ENCODE data around the gene TMEM141.

The TMEM141 gene

GRCh38 chr9:136826703-136827582, 35.8 kb downstream of the TMEM141 start:
- ChIA-PET CTCF (interaction anchor here (1.2 to 1.6 kb wide), 2 partner anchors 14 to 16 kb away, joined by 3 to 8 read pairs; partner anchors contain the start of gene AJM1), POLR2A (interaction anchor here (0.9 kb wide), 1 partner anchor 20 kb away, joined by 3 read pairs; no protein-coding TSS in a partner anchor)
- TF ChIP-seq CTCF (IDR thresholded peaks at IDR 0.05; ENCODE audit: insufficient read depth, low read length, missing control alignments): no peak
- H3K4me3 ChIP-seq (ENCODE audit: low read depth, low read length): no peak overlapping the region
- no peak for DNase-seq (ENCODE audit: low read depth, low spot score)

GRCh38 chr9:136827794-136828473, 36.8 kb downstream of the TMEM141 start:
- ChIA-PET CTCF (interaction anchor here (2.1 kb wide), 1 partner anchor 14 kb away, joined by 12 read pairs; the partner anchor contains the start of gene AJM1), POLR2A (no interaction called here)
- DNase-seq (ENCODE audit: low read depth, low spot score): no peak
- TF ChIP-seq CTCF (IDR thresholded peaks at IDR 0.05; ENCODE audit: insufficient read depth, low read length, missing control alignments): no peak
- H3K4me3 ChIP-seq (ENCODE audit: low read depth, low read length): no peak overlapping the region

- ChIA-PET POLR2A (no interaction called here), CTCF (interaction anchor here (2.1 kb wide), 1 partner anchor 14 kb away, joined by 12 read pairs; the partner anchor contains the start of gene AJM1)
- TF ChIP-seq CTCF (IDR thresholded peaks at IDR 0.05; ENCODE audit: insufficient read depth, low read length, missing control alignments): no peak
- no peak for DNase-seq (ENCODE audit: low read depth, low spot score)
- no peak overlapping the region for H3K4me3 ChIP-seq (ENCODE audit: low read depth, low read length)
Observed at GRCh38 chr9:136828474-136829140, 37.5 kb downstream of the TMEM141 start.

DNA sequence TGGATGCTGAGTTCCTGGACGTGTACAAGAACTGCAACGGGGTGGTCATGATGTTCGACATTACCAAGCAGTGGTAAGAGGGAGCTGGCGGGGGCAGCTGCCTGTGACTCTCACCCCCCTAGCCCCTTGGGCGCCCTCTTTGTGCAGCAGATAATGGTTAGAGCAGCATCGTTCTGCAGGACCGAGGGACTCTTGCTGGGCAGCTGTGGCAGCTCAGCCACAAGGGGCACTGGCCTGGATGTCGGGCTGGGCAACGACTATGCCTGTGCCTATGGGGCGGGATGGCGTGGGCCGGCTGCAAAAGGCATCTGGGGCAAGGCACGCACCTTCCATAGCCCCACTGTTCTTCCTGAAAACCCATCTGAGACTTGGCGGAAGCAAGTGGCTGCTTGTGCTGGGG, 38.3 kb downstream of the TMEM141 start:
- ChIA-PET POLR2A (no interaction called here), CTCF (interaction anchor here (2.1 kb wide), 1 partner anchor 13 kb away, joined by 12 read pairs; the partner anchor contains the start of gene AJM1)
- no peak for DNase-seq (ENCODE audit: low read depth, low spot score)
- TF ChIP-seq CTCF (IDR thresholded peaks at IDR 0.05; ENCODE audit: insufficient read depth, low read length, missing control alignments): no peak
- H3K4me3 ChIP-seq (ENCODE audit: low read depth, low read length): no peak overlapping the region

- TF ChIP-seq CTCF (IDR thresholded peaks at IDR 0.05; ENCODE audit: insufficient read depth, low read length, missing control alignments): no peak
- no peak for DNase-seq (ENCODE audit: low read depth, low spot score)
- no peak overlapping the region for H3K4me3 ChIP-seq (ENCODE audit: low read depth, low read length)
- ChIA-PET POLR2A (no interaction called here), CTCF (interaction anchor here (2.1 kb wide), 1 partner anchor 12 kb away, joined by 12 read pairs; the partner anchor contains the start of gene AJM1)
Observed at GRCh38 chr9:136829981-136830885, 39.1 kb downstream of the TMEM141 start.

Measured in AG04449 (cell line).